ENCODE results near the gene ABLIM2. TPM values are rescaled to one million over a fixed set of nuclear protein-coding genes. Genes with fewer than 3 reads are reported as not detected.

ABLIM2 gene
- total and polyA plus RNA-seq, 2 of the 8 experiments (the other 6 are each of a cell fraction or from before 2014, with no cell fraction given): 2.8 to 3.0 TPM

DNA sequence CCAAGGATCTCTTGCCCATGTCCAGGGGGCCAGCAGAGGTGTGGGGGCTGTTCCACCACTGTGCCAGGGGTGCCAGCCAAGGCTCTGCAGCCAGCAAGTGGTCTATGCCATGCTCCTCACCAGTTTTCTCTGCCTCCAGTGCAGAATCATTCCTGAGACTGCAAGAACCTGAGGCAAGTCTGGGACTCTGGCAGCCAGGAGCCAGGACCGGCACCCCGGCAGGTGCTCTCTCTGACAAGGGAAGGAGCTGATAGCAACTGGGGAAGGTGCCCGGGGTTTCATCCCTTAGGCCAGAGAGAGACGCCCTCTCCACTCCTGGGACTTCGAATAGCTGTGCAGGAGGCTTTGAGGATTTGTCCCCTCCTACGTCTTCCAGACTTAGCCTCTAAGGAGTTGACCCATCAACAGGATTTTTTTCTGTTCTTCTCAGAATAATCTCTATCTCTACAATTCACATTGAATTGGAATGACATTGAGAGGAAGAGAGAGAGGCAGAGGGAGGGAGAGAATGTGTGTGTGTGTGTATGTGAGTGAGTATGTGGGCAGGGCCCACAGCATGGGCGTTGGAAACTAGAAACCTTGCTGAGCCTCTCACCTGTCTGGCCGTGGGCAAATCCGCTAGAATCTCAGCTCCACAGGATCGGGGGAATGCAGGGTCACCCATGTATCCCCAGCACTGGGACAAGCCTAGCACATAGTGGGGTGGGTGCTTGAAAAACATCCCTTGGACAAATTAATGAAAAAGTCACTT, 144.5 kb downstream of the ABLIM2 start:
- H3K23ac ChIP-seq (ENCODE audit: insufficient read length): no peak overlapping the region
- H2AK5ac ChIP-seq (ENCODE audit: low read depth, low read length): no peak overlapping the region
- no peak overlapping the region for H3K9ac ChIP-seq (replicated peaks in 1 of 4; ENCODE audit: extremely low read depth in 1 of 4, low read depth in 3 of 4, low read length in 3 of 4)
- no peak for DNase-seq (ENCODE audit: low read depth in 1 of 2, low spot score in 2 of 2)
- H3K27me3 ChIP-seq (replicated peaks in 1 of 4; ENCODE audit: control insufficient read depth in 3 of 4, extremely low read depth in 1 of 4, insufficient read depth in 3 of 4, low read length in 3 of 4): no peaks in the 10 kb centered on the region
- no peak overlapping the region for H4K8ac ChIP-seq (ENCODE audit: extremely low read depth, insufficient read depth, low read length)
- H3K4ac ChIP-seq (replicated peaks; ENCODE audit: insufficient read length, low read depth, low read length): no peak overlapping the region
- no peak overlapping the region for H3K56ac ChIP-seq (replicated peaks; ENCODE audit: insufficient read length, low read depth, low read length)
- no peak overlapping the region for H3K14ac ChIP-seq (ENCODE audit: insufficient read length)
- no peak overlapping the region for H2BK15ac ChIP-seq (ENCODE audit: low read length)
- H4K5ac ChIP-seq (ENCODE audit: insufficient read length, low read depth, low read length): no peak overlapping the region
- no peak overlapping the region for H2AFZ ChIP-seq (ENCODE audit: low read length)
- ChIA-PET CTCF (ENCODE audit: partially characterized antibody) (interaction anchor here (1.0 to 1.4 kb wide), 5 partner anchors 28 to 312 kb away, joined by 3 to 4 read pairs (median 3); no protein-coding TSS in a partner anchor), POLR2A (ENCODE audit: partially characterized antibody) (interaction anchor here (1.1 kb wide), 1 partner anchor 24 kb away, joined by 3 read pairs; no protein-coding TSS in a partner anchor)
- no peak overlapping the region for H3K4me2 ChIP-seq (ENCODE audit: insufficient read depth in 1 of 2, low read depth in 2 of 2, low read length in 2 of 2)
- no peak overlapping the region for H2BK20ac ChIP-seq (ENCODE audit: low read length)
- H3K23me2 ChIP-seq (ENCODE audit: low read depth, low read length): peaks cover 13% of the 10 kb centered on the region; the same call in 1 of the 2 replicates
- H3K79me1 ChIP-seq (ENCODE audit: low read depth, low read length): no peaks in the 10 kb centered on the region
- no peak overlapping the region for H3K18ac ChIP-seq (ENCODE audit: extremely low read depth, low read length)
- no peak overlapping the region for H3K27ac ChIP-seq (ENCODE audit: low read depth, low read length)
- FAIRE-seq: no peak
- H2BK12ac ChIP-seq (ENCODE audit: low read depth, low read length): no peak overlapping the region
- no peaks in the 10 kb centered on the region for H3K36me3 ChIP-seq (ENCODE audit: control insufficient read depth in 2 of 4, insufficient read depth in 4 of 4, low read length in 3 of 4)
- H3K4me3 ChIP-seq (ENCODE audit: extremely low read depth in 1 of 4, insufficient read depth in 2 of 4, low read depth in 3 of 4, low read length in 4 of 4): no peak overlapping the region
- H3K9me3 ChIP-seq (ENCODE audit: insufficient read depth in 2 of 2, low read depth in 1 of 2, low read length in 1 of 2): no peaks in the 10 kb centered on the region
- WGBS, 2 experiments (ENCODE audit: extremely low coverage in 1 of 2, insufficient coverage in 1 of 2, insufficient read length in 1 of 2, insufficient replicate concordance in 2 of 2, low coverage in 1 of 2, low lambda C conversion rate in 2 of 2, missing lambda C conversion rate in 1 of 2): 89% methylated on average over 10 of the region's 10 CpGs; no CpG with 5 or more reads in 1 of the 2 experiments
- no peaks in the 10 kb centered on the region for H3K4me1 ChIP-seq (replicated peaks in 1 of 4; ENCODE audit: control insufficient read depth in 3 of 4, insufficient read depth in 4 of 4, low read length in 3 of 4)
- no peak overlapping the region for H4K91ac ChIP-seq (replicated peaks; ENCODE audit: insufficient read length, low read length)
- H4K20me1 ChIP-seq (replicated peaks in 1 of 2; ENCODE audit: control insufficient read depth in 1 of 2, insufficient read depth in 2 of 2, low read length in 2 of 2): peaks cover 0 to 1% of the 10 kb centered on the region in 2 experiments
- TF ChIP-seq FOSL1 (IDR thresholded peaks at IDR 0.05; ENCODE audit: insufficient read depth, low read depth, low read length): no peak
- TF ChIP-seq, protein P1, sequence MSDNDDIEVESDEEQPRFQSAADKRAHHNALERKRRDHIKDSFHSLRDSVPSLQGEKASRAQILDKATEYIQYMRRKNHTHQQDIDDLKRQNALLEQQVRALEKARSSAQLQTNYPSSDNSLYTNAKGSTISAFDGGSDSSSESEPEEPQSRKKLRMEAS (IDR thresholded peaks at IDR 0.05): no peak
- no peak for TF ChIP-seq TEAD4 (IDR thresholded peaks at IDR 0.05; ENCODE audit: low read depth, low read length)
- no peak overlapping the region for H2BK120ac ChIP-seq (replicated peaks; ENCODE audit: low read depth, low read length)
- no peaks in the 10 kb centered on the region for H3K79me2 ChIP-seq (ENCODE audit: control insufficient read depth in 1 of 2, insufficient read depth in 2 of 2, low read length in 2 of 2)
- H2BK5ac ChIP-seq (ENCODE audit: low read depth, low read length): no peak overlapping the region

All from H1 (cell line).